Measurements from ENCODE around the gene LCMT1. TPM values are rescaled to one million over a fixed set of nuclear protein-coding genes. Genes with fewer than 3 reads are reported as not detected.

The LCMT1 gene
- total RNA-seq, 1 donor: 35.5 TPM

DNA sequence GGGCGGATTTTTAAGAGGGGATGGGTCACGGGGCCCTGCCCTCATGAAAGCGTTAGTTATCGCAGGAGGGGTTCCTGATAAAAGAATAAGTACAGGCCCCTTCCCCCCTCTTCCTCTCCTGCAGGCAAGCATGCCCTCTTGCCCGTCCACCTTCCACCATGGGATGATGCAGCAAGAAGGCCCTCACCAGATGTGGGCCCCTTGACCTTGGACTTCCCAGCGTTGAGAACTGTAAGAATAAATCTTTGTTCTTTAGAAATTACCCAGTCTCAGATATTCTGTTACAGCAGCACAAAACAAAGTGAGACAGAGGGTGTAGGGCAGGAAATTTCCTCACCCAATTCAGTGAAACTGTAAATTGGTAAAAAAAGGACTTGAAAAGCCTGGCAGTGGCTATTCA is 27.8 kb upstream of the LCMT1 start:
- H3K27me3 ChIP-seq (ENCODE audit: insufficient read depth, low read length): no peaks in the 10 kb centered on the region
- no peak for DNase-seq (ENCODE audit: insufficient read length, low spot score, missing footprints)
- H2AFZ ChIP-seq (ENCODE audit: low read length): no peak overlapping the region
- TF ChIP-seq, protein P1, sequence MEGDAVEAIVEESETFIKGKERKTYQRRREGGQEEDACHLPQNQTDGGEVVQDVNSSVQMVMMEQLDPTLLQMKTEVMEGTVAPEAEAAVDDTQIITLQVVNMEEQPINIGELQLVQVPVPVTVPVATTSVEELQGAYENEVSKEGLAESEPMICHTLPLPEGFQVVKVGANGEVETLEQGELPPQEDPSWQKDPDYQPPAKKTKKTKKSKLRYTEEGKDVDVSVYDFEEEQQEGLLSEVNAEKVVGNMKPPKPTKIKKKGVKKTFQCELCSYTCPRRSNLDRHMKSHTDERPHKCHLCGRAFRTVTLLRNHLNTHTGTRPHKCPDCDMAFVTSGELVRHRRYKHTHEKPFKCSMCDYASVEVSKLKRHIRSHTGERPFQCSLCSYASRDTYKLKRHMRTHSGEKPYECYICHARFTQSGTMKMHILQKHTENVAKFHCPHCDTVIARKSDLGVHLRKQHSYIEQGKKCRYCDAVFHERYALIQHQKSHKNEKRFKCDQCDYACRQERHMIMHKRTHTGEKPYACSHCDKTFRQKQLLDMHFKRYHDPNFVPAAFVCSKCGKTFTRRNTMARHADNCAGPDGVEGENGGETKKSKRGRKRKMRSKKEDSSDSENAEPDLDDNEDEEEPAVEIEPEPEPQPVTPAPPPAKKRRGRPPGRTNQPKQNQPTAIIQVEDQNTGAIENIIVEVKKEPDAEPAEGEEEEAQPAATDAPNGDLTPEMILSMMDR (IDR thresholded peaks at IDR 0.05; ENCODE audit: extremely low read depth, low read depth, low read length): no peak
- H3K79me2 ChIP-seq (ENCODE audit: insufficient read depth, low read length): no peaks in the 10 kb centered on the region
- no peaks in the 10 kb centered on the region for H3K9me3 ChIP-seq (ENCODE audit: low read depth, low read length)
- H3K36me3 ChIP-seq (ENCODE audit: insufficient read depth, low read length): no peaks in the 10 kb centered on the region
- H3K4me2 ChIP-seq (ENCODE audit: insufficient read depth, low read length): no peak overlapping the region
- H3K4me3 ChIP-seq (ENCODE audit: insufficient read depth, low read length): no peak overlapping the region
- H3K4me1 ChIP-seq (ENCODE audit: insufficient read depth, low read length): no peaks in the 10 kb centered on the region
- no peak overlapping the region for H3K27ac ChIP-seq (ENCODE audit: low read depth, low read length)
- H4K20me1 ChIP-seq (ENCODE audit: insufficient read depth, low read length): no peaks in the 10 kb centered on the region

DNA sequence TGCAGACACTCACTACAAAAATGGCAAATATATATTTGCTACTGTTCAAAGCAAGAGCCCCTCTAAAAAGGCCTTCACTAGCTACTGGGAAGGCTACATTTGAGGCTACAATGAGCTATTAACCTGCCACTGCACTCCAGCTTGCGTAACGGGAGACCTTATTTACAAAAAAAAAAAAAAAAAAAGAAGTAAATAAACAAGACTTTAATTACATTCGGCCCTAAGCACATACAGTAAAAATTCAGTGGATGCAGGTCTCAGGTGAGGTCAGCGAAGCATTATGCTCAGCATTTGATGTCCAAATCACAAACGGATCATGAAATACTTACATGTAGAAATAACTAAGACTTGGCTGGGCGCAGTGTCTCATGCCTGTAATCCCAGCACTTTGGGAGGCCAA is 26.7 kb upstream of the LCMT1 start:
- Histone ChIP-seq H3K27ac (ENCODE audit: low read depth, low read length) (no peak overlapping the region), H4K20me1 (ENCODE audit: insufficient read depth, low read length) (no peaks in the 10 kb centered on the region), H3K4me1 (ENCODE audit: insufficient read depth, low read length) (no peaks in the 10 kb centered on the region), H3K79me2 (ENCODE audit: insufficient read depth, low read length) (no peaks in the 10 kb centered on the region), H2AFZ (ENCODE audit: low read length) (no peak overlapping the region), H3K36me3 (ENCODE audit: insufficient read depth, low read length) (no peaks in the 10 kb centered on the region), H3K27me3 (ENCODE audit: insufficient read depth, low read length) (no peaks in the 10 kb centered on the region), H3K9me3 (ENCODE audit: low read depth, low read length) (no peaks in the 10 kb centered on the region), H3K4me3 (ENCODE audit: insufficient read depth, low read length) (no peak overlapping the region), H3K4me2 (ENCODE audit: insufficient read depth, low read length) (no peak overlapping the region)
- TF ChIP-seq, protein P1 (IDR thresholded peaks at IDR 0.05; ENCODE audit: extremely low read depth, low read depth, low read length): no peak
- DNase-seq (ENCODE audit: insufficient read length, low spot score, missing footprints): no peak

DNA sequence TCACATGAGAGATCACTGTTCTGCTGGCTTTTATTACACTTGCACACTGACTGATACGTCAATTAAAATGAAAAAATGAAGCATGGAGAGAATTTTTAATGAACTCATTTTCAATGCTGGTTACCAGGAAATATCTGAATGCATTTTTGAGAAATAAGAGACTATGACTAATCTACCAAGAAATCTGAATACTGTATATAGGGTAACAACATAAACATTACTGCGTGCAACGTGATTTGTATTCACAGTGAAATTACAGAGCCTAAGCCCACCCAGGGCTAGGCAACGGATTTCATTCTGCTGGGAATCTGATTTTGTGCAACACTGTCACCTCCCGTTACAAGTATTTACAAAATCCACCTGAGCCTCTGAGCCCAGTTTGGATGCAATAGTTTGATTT is 23.8 kb upstream of the LCMT1 start:
- H3K9me3 ChIP-seq (ENCODE audit: low read depth, low read length): no peaks in the 10 kb centered on the region
- H2AFZ ChIP-seq (ENCODE audit: low read length): no peak overlapping the region
- no peaks in the 10 kb centered on the region for H4K20me1 ChIP-seq (ENCODE audit: insufficient read depth, low read length)
- no peak overlapping the region for H3K4me3 ChIP-seq (ENCODE audit: insufficient read depth, low read length)
- TF ChIP-seq, protein P1 (IDR thresholded peaks at IDR 0.05; ENCODE audit: extremely low read depth, low read depth, low read length): no peak
- no peaks in the 10 kb centered on the region for H3K4me1 ChIP-seq (ENCODE audit: insufficient read depth, low read length)
- H3K79me2 ChIP-seq (ENCODE audit: insufficient read depth, low read length): no peaks in the 10 kb centered on the region
- DNase-seq (ENCODE audit: insufficient read length, low spot score, missing footprints): no peak
- no peak overlapping the region for H3K4me2 ChIP-seq (ENCODE audit: insufficient read depth, low read length)
- H3K27ac ChIP-seq (ENCODE audit: low read depth, low read length): no peak overlapping the region
- H3K36me3 ChIP-seq (ENCODE audit: insufficient read depth, low read length): no peaks in the 10 kb centered on the region
- H3K27me3 ChIP-seq (ENCODE audit: insufficient read depth, low read length): no peaks in the 10 kb centered on the region

DNA sequence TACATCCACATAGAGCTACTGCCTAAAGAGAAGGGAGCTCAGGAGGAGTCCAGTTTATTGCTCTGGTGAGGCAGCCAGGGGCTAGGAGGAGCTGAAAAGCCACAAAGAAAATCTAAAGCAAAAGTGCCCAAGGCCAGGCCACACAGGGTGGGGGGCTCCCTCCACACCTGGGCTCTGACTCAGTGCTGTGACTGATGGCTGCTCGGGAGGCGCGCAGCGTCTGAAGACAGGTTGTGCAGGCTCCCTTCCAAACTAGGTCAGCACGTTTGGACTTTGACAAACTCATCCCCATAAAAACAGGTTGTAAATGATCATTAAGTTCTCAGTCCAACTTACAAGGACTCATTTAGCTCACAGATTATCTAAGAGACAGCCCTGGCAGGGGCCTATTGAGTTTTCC is 22.2 kb upstream of the LCMT1 start:
- H3K79me2 ChIP-seq (ENCODE audit: insufficient read depth, low read length): no peaks in the 10 kb centered on the region
- no peak overlapping the region for H2AFZ ChIP-seq (ENCODE audit: low read length)
- no peak for DNase-seq (ENCODE audit: insufficient read length, low spot score, missing footprints)
- no peaks in the 10 kb centered on the region for H3K9me3 ChIP-seq (ENCODE audit: low read depth, low read length)
- no peaks in the 10 kb centered on the region for H3K36me3 ChIP-seq (ENCODE audit: insufficient read depth, low read length)
- no peaks in the 10 kb centered on the region for H3K27me3 ChIP-seq (ENCODE audit: insufficient read depth, low read length)
- no peak overlapping the region for H3K27ac ChIP-seq (ENCODE audit: low read depth, low read length)
- no peaks in the 10 kb centered on the region for H4K20me1 ChIP-seq (ENCODE audit: insufficient read depth, low read length)
- H3K4me1 ChIP-seq (ENCODE audit: insufficient read depth, low read length): peaks cover 8% of the 10 kb centered on the region
- TF ChIP-seq, protein P1 (IDR thresholded peaks at IDR 0.05; ENCODE audit: extremely low read depth, low read depth, low read length): no peak
- H3K4me3 ChIP-seq (ENCODE audit: insufficient read depth, low read length): no peak overlapping the region
- H3K4me2 ChIP-seq (ENCODE audit: insufficient read depth, low read length): no peak overlapping the region
